ENCODE results near the gene TSSK1B.

The TSSK1B gene

DNA sequence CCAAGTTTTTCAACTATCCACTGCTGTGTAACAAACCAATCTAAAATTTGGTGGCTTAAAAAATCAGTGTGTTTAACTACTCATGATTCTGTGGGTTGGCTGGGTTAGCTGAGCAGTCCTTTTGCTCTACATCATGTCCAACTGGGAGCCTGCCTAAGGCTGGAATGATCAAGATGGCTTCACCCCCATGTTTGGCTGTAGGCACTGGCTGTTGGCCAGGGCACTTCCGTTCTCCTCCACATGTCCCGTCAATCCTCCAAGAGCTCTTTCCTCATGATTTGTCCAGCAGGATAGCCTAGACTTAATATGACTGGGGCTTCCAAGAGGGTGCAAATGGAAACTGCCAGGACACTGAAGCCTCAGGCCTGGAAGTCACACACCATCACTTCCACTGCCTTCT lies 17.0 kb upstream of the TSSK1B start:
- POLR2A ChIA-PET (ENCODE audit: low non-redundant PET): no interaction called here

DNA sequence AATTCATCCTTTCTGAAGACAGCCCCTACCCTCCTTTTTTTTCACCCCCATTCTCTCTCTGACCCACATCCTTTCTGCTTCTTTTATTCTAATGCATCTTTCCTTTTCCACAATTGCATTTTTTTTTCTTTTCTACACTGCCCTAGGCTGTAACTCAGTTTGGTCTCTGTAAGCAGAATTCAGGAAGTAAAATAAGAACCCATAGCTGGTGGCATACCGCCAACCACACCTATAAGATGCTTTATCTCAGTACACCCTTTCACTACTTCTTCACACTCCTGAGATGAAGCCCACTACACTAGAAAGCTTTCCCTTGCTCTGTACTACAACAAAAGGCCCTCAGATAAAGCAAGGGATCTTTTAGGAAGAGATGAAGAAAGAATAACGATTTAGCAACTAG lies 16.1 kb upstream of the TSSK1B start:
- ChIA-PET POLR2A (ENCODE audit: low non-redundant PET) (no interaction called here), CTCF (no interaction called here)
- TF ChIP-seq, protein P1, sequence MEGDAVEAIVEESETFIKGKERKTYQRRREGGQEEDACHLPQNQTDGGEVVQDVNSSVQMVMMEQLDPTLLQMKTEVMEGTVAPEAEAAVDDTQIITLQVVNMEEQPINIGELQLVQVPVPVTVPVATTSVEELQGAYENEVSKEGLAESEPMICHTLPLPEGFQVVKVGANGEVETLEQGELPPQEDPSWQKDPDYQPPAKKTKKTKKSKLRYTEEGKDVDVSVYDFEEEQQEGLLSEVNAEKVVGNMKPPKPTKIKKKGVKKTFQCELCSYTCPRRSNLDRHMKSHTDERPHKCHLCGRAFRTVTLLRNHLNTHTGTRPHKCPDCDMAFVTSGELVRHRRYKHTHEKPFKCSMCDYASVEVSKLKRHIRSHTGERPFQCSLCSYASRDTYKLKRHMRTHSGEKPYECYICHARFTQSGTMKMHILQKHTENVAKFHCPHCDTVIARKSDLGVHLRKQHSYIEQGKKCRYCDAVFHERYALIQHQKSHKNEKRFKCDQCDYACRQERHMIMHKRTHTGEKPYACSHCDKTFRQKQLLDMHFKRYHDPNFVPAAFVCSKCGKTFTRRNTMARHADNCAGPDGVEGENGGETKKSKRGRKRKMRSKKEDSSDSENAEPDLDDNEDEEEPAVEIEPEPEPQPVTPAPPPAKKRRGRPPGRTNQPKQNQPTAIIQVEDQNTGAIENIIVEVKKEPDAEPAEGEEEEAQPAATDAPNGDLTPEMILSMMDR (conservative IDR thresholded peaks at IDR 0.05; ENCODE audit: low read depth): no peak
- H3K27ac ChIP-seq: no peak overlapping the region
- no peak for DNase-seq (ENCODE audit: low spot score)

More for the DNA sequence above, 17.0 kb upstream of the TSSK1B start:
- no peak for DNase-seq (ENCODE audit: low spot score)
- TF ChIP-seq, protein P1 (conservative IDR thresholded peaks at IDR 0.05; ENCODE audit: low read depth): no peak
- H3K27ac ChIP-seq: no peak overlapping the region
- CTCF ChIA-PET: no interaction called here

- ChIA-PET CTCF (no interaction called here), POLR2A (ENCODE audit: low non-redundant PET) (no interaction called here)
- TF ChIP-seq, protein P1 (conservative IDR thresholded peaks at IDR 0.05; ENCODE audit: low read depth): no peak
- no peak for DNase-seq (ENCODE audit: low spot score)
- H3K27ac ChIP-seq: no peak overlapping the region
Measured at GRCh38 chr5:113450462-113450861, 15.7 kb upstream of the TSSK1B start.

GRCh38 chr5:113448252-113448651 lies 13.5 kb upstream of the TSSK1B start:
- ChIA-PET CTCF (interaction anchor here (0.7 kb wide), 1 partner anchor 68 kb away, joined by 3 read pairs; no protein-coding TSS in a partner anchor), POLR2A (ENCODE audit: low non-redundant PET) (interaction anchor here (0.7 kb wide), 1 partner anchor 525 kb away, joined by 3 read pairs; no protein-coding TSS in a partner anchor)
- no peak for DNase-seq (ENCODE audit: low spot score)
- TF ChIP-seq, protein P1 (conservative IDR thresholded peaks at IDR 0.05; ENCODE audit: low read depth): no peak
- no peak overlapping the region for H3K27ac ChIP-seq

GRCh38 chr5:113447498-113448050 lies 12.8 kb upstream of the TSSK1B start:
- POLR2A ChIA-PET (ENCODE audit: low non-redundant PET): interaction anchor here (0.7 kb wide), 1 partner anchor 525 kb away, joined by 3 read pairs; no protein-coding TSS in a partner anchor
- CTCF ChIA-PET: interaction anchor here (0.7 kb wide), 1 partner anchor 69 kb away, joined by 3 read pairs; no protein-coding TSS in a partner anchor
- DNase-seq (ENCODE audit: low spot score): no peak
- TF ChIP-seq, protein P1 (conservative IDR thresholded peaks at IDR 0.05; ENCODE audit: low read depth): no peak
- no peak overlapping the region for H3K27ac ChIP-seq

- POLR2A ChIA-PET (ENCODE audit: low non-redundant PET): no interaction called here
- H3K27ac ChIP-seq: no peak overlapping the region
- TF ChIP-seq, protein P1 (conservative IDR thresholded peaks at IDR 0.05; ENCODE audit: low read depth): no peak
- no peak for DNase-seq (ENCODE audit: low spot score)
- CTCF ChIA-PET: no interaction called here
Measured at GRCh38 chr5:113446358-113446927, 11.7 kb upstream of the TSSK1B start.
